K562 (cell line): ENCODE data around the gene CCDC175. TPM values are rescaled to one million over a fixed set of nuclear protein-coding genes. Genes with fewer than 3 reads are reported as not detected.

ENCODE experiments used
- ATAC-seq: fragments of 200-7000 bp; cut with Tn5 transposase; 3 replicates; pipeline ENCODE4 v1.9.1; 2020; ENCODE audit warnings: moderate library complexity
- BruUV-seq: library from RNA; stranded (reverse); fragments of 400-500 nt; replicated peaks from 2 replicates; lab custom pipeline; 2021; lab: Mats Ljungman, UMichigan
- CTCF ChIA-PET: fragments of 300-600 bp; formaldehyde crosslinking; extraction: SDS; loops from one replicate; lab custom pipeline; 2021; ENCODE audit warnings: low intra/inter-chr PET ratio; lab: Yijun Ruan, JAX
- POLR2A ChIA-PET: fragments of 300-600, 350-650 bp; sonication (Branson Sonifier 250); formaldehyde crosslinking; extraction: SDS; loops from one replicate; lab custom pipeline; 2021; ENCODE audit warnings: antibody characterized with exemption, inconsistent platforms; lab: Yijun Ruan, JAX
- DNase-seq, 4 experiments: peaks; one replicate each; pipeline versions ENCODE4 v3.0.0 to v3.0.0-alpha.2; 2011 to 2018; ENCODE audit warnings: low spot score in 3 of 4, mixed read lengths in 3 of 4; ENCODE audit errors: extremely low read depth in 1 of 4
- FAIRE-seq: peaks from 2 replicates; lab custom pipeline; 2011; peaks lifted over from hg19 to GRCh38; lab: Jason Lieb, UNC
- H2AFZ ChIP-seq: 2 replicates; pipeline ENCODE4 v1.6.0; 2011; ENCODE audit warnings: low read depth, low read length, control low read depth, inconsistent platforms
- H3K27ac ChIP-seq: fragments of 200-600 bp; 3 replicates; pipeline ENCODE4 v1.8.0; 2011; ENCODE audit warnings: low read depth, mild to moderate bottlenecking, control low read depth, inconsistent platforms, low read length, moderate library complexity, mixed read lengths; ENCODE audit errors: extremely low read depth
- H3K27me3 ChIP-seq, 2 experiments: fragments of 300-600 bp in 1 of 2; 2 replicates in 1 of 2; 3 replicates in 1 of 2; pipeline versions ENCODE4 v1.6.0 to v1.8.0; 2011; ENCODE audit warnings: inconsistent platforms in 2 of 2, low read length in 2 of 2, mild to moderate bottlenecking in 1 of 2, mixed read lengths in 1 of 2, moderate library complexity in 1 of 2; ENCODE audit not compliant: control insufficient read depth in 2 of 2, insufficient read depth in 2 of 2
- H3K36me3 ChIP-seq: fragments of 300-600 bp; 3 replicates; pipeline ENCODE4 v1.8.0; 2011; ENCODE audit warnings: mild to moderate bottlenecking, low read length, inconsistent platforms; ENCODE audit not compliant: control insufficient read depth, insufficient read depth
- H3K4me1 ChIP-seq, 2 experiments: fragments of 200-600 bp in 1 of 2; replicated peaks in 1 of 2; 2 replicates in 1 of 2; 3 replicates in 1 of 2; pipeline versions ENCODE4 v1.5.1 to v1.8.0; 2011; ENCODE audit warnings: inconsistent platforms in 2 of 2, low read length in 2 of 2, mild to moderate bottlenecking in 1 of 2, mixed read lengths in 1 of 2, moderate library complexity in 1 of 2; ENCODE audit not compliant: control insufficient read depth in 2 of 2, insufficient read depth in 2 of 2
- H3K4me2 ChIP-seq: 2 replicates; pipeline ENCODE4 v1.6.1; 2011; ENCODE audit warnings: low read length, control low read depth, inconsistent platforms, mixed read lengths; ENCODE audit not compliant: insufficient read depth
- H3K4me3 ChIP-seq: fragments of 200-600 bp; sonication (generic), shearing (Covaris generic); 2 replicates; pipeline ENCODE4 v1.5.1; 2016; ENCODE audit warnings: control low read depth, inconsistent platforms
- H3K79me2 ChIP-seq: fragments of 200-600 bp; 3 replicates; pipeline ENCODE4 v1.8.0; 2011; ENCODE audit warnings: low read length, inconsistent platforms; ENCODE audit not compliant: control insufficient read depth, insufficient read depth
- H3K9ac ChIP-seq, 2 experiments: 2 replicates each; pipeline versions ENCODE4 v1.6.0 to v1.6.1; 2011; ENCODE audit warnings: low read depth in 2 of 2, low read length in 2 of 2, control low read depth in 1 of 2, inconsistent platforms in 1 of 2, mild to moderate bottlenecking in 1 of 2, mixed read lengths in 1 of 2; ENCODE audit not compliant: insufficient read depth in 1 of 2
- H3K9me1 ChIP-seq: one replicate; pipeline ENCODE4 v1.6.0; 2011; ENCODE audit warnings: inconsistent platforms, mild to moderate bottlenecking, low read length, moderate library complexity; ENCODE audit not compliant: control insufficient read depth, insufficient read depth
- H3K9me3 ChIP-seq: replicated peaks from 2 replicates; pipeline ENCODE4 v1.5.1; 2011; ENCODE audit warnings: low read depth, low read length, inconsistent platforms; ENCODE audit not compliant: control insufficient read depth, insufficient read depth
- H4K20me1 ChIP-seq: replicated peaks from 2 replicates; pipeline ENCODE4 v1.6.1; 2011; ENCODE audit warnings: low read length, inconsistent platforms, mixed read lengths; ENCODE audit not compliant: control insufficient read depth, insufficient read depth
- DMBX1 ChIP-seq: fragments of 250-450 bp; sonication (Bioruptor Pico); IDR thresholded peaks from 2 replicates; pipeline ENCODE4 v1.8.0; 2022; ENCODE audit warnings: inconsistent platforms, mild to moderate bottlenecking, moderate library complexity, borderline replicate concordance
- FOXO4 ChIP-seq: fragments of 450-650 bp; formaldehyde crosslinking; IDR thresholded peaks from 2 replicates; pipeline ENCODE4 v1.4.0; 2020; ENCODE audit warnings: mild to moderate bottlenecking, moderate library complexity
- KLF10 ChIP-seq: fragments of 250-450 bp; sonication (Bioruptor Pico); IDR thresholded peaks from 2 replicates; pipeline ENCODE4 v1.6.1; 2021; ENCODE audit warnings: matching md5 sums
- PURB ChIP-seq: sonication (generic); formaldehyde crosslinking; IDR thresholded peaks from 2 replicates; pipeline ENCODE4 v1.9.0; 2021; ENCODE audit warnings: low read depth, mild to moderate bottlenecking, missing genetic modification reagents
- RBM15 ChIP-seq: fragments of 200-400 bp; formaldehyde crosslinking; IDR thresholded peaks from 2 replicates; pipeline ENCODE4 v1.6.1; 2018; ENCODE audit warnings: mild to moderate bottlenecking, low read length, moderate library complexity; ENCODE audit not compliant: insufficient read depth
- ZNF347 ChIP-seq: fragments of 450-650 bp; formaldehyde crosslinking; IDR thresholded peaks from 2 replicates; pipeline ENCODE4 v1.4.0; 2020; ENCODE audit warnings: low read depth, mild to moderate bottlenecking, moderate library complexity
- ZNF551 ChIP-seq: fragments of 250-450 bp; sonication (Bioruptor Pico); IDR thresholded peaks from 2 replicates; pipeline ENCODE4 v1.5.0; 2021; ENCODE audit warnings: mild to moderate bottlenecking, moderate library complexity
- WGBS: fragments of 100-300 bp; shearing (Covaris generic); methylation state at CpG from one replicate; pipeline ENCODE4 v1.1.6; 2016; ENCODE audit warnings: low coverage, mixed read lengths; ENCODE audit not compliant: insufficient coverage; ENCODE audit errors: missing lambda C conversion rate; 5-methylcytosine and 5-hydroxymethylcytosine counted together
- in situ Hi-C: fragments of 300-500 bp; cut with MboI; formaldehyde crosslinking; loops from 4 replicates; pipeline ENCODE4 v1.15.0; 2018; ENCODE audit warnings: inconsistent platforms, mixed read lengths
- intact Hi-C: fragments of 100-400 bp; cut with micrococcal nuclease; formaldehyde crosslinking; loops from 2 replicates; pipeline ENCODE4 v1.14.2; 2022
- polyA plus RNA-seq, 8 experiments: library from polyadenylated mRNA; depleted of rRNA in 4 of 8; stranded (reverse) in 5 of 8; unstranded in 3 of 8; fragments of >200 nt; fragmentation: Nextera tagmentation in 2 of 8; fragmentation: Illumina TruSeq in 1 of 8; extraction: Ambion mirVana in 2 of 8; extraction: Trizol in 1 of 8; gene quantifications; 2 replicates each; pipeline versions ENCODE4 v1.2.1 to v1.2.3, GENCODE V29; 2011 to 2014; ENCODE audit warnings: inconsistent platforms in 1 of 8, missing spikeins in 1 of 8
- total RNA-seq, 7 experiments: library from RNA; depleted of rRNA in 6 of 7; stranded (reverse); fragments of >200 nt in 6 of 7; fragmentation: Illumina TruSeq in 2 of 7; extraction: Trizol in 2 of 7; gene quantifications; 2 replicates each; pipeline versions ENCODE4 v1.2.1 to v1.2.3, GENCODE V29; 2011 to 2021; ENCODE audit warnings: low replicate concordance in 1 of 7
- TF ChIP-seq, protein P1 (sequence below), 3 experiments: fragments of 200-800 bp in 1 of 3; fragments of 250-450 bp in 1 of 3; fragments of 450-650 bp in 1 of 3; sonication (Bioruptor Pico) in 1 of 3; sonication (Bioruptor generic) in 1 of 3; formaldehyde crosslinking in 1 of 3; IDR thresholded peaks; 2 replicates each; pipeline versions ENCODE4 v1.6.1 to v1.8.0; 2016 to 2022; ENCODE audit warnings: mild to moderate bottlenecking in 2 of 3, missing genetic modification characterization in 2 of 3, missing compliant biosample characterization in 1 of 3, moderate library complexity in 1 of 3
- TF ChIP-seq, protein P2 (sequence below), 3 experiments: IDR thresholded peaks in 2 of 3; conservative IDR thresholded peaks in 1 of 3; 2 replicates each; pipeline ENCODE4 v1.5.1; 2011 to 2012; ENCODE audit warnings: low read length in 3 of 3, mild to moderate bottlenecking in 3 of 3, control low read depth in 2 of 3, improper control_type of control experiment in 1 of 3, inconsistent platforms in 1 of 3, low read depth in 1 of 3, mixed read lengths in 1 of 3, moderate library complexity in 1 of 3; ENCODE audit not compliant: insufficient read depth in 2 of 3
- TF ChIP-seq, protein P3 (sequence below): sonication (generic); formaldehyde crosslinking; IDR thresholded peaks from 2 replicates; pipeline ENCODE4 v1.4.0; 2020; ENCODE audit warnings: mild to moderate bottlenecking, missing genetic modification reagents

The CCDC175 gene
- total and polyA plus RNA-seq, 9 of the 15 experiments (the other 6 are each of a cell fraction or from before 2014, with no cell fraction given) = not detected

DNA sequence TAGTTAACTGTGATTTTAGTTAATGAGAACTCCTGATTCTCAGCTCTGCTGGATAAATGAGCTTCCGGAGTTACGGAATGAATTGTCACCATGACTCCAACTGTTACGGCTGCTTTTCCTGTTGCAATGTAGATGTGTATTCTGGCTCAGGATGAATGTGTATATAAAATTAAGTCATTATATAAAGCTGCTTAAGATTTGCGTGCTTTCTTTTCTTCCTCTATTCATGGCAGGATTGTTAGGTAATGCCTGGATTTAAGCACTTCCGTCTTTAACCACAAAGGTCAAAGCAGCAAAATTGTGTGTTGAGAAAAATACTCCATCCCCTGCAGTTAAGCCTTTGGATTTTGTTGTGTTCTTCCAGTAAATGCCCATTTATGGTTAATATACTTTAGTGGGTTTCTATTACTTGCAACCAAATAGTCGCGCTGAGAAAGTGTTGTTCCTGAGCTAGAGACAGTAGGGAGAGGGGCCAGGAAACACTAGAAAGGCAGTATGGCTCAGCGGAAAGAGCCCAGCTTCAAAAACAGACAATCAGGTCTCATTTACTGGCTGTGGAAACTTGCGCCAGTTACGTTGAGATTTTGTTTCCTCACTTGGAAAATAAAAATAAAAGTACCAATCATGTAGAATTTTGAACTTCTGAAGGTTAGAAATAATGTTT lies 9.4 kb upstream of the CCDC175 start (continued):
- TF ChIP-seq, protein P1, sequence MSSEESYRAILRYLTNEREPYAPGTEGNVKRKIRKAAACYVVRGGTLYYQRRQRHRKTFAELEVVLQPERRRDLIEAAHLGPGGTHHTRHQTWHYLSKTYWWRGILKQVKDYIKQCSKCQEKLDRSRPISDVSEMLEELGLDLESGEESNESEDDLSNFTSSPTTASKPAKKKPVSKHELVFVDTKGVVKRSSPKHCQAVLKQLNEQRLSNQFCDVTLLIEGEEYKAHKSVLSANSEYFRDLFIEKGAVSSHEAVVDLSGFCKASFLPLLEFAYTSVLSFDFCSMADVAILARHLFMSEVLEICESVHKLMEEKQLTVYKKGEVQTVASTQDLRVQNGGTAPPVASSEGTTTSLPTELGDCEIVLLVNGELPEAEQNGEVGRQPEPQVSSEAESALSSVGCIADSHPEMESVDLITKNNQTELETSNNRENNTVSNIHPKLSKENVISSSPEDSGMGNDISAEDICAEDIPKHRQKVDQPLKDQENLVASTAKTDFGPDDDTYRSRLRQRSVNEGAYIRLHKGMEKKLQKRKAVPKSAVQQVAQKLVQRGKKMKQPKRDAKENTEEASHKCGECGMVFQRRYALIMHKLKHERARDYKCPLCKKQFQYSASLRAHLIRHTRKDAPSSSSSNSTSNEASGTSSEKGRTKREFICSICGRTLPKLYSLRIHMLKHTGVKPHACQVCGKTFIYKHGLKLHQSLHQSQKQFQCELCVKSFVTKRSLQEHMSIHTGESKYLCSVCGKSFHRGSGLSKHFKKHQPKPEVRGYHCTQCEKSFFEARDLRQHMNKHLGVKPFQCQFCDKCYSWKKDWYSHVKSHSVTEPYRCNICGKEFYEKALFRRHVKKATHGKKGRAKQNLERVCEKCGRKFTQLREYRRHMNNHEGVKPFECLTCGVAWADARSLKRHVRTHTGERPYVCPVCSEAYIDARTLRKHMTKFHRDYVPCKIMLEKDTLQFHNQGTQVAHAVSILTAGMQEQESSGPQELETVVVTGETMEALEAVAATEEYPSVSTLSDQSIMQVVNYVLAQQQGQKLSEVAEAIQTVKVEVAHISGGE (CRISPR knock-in tag; IDR thresholded peaks at IDR 0.05) = no peak
- TF ChIP-seq RBM15 (no peak), PURB (CRISPR knock-in tag) (no peak)

DNA sequence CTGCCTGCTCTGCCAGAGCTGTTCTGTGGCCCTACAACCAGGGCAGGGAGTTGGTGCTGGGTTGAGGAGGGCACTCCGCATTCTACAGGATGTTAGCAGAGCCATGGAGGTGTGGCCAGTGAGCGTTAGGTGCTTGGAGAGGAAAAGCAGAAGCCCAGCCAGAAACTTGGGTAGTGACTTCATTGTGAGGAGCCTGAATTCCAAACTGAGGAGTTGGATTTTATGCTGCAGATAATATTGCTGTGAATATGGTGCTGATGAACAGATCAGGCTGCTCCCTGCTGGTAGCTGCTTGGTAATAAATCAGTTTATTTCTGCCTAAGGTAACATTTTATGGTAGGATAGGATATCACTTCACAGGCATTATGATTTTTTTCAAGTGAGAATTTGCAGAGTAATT lies 7.1 kb upstream of the CCDC175 start:
- no peak overlapping the region for H3K9ac ChIP-seq
- intact Hi-C loops (no loop called here), in situ Hi-C loops (no loop called here)
- H3K4me3 ChIP-seq = no peak overlapping the region
- no peak for DNase-seq
- no peaks in the 10 kb centered on the region for H4K20me1 ChIP-seq
- no peak for ATAC-seq
- 6% methylated on average over 2 of the region's 2 CpGs for WGBS
- CTCF ChIA-PET = interaction anchor here (1.5 kb wide), 1 partner anchor 76 kb away, joined by 3 read pairs; no protein-coding TSS in a partner anchor
- no TSS peak for BruUV-seq
- no peaks in the 10 kb centered on the region for H3K79me2 ChIP-seq
- POLR2A ChIA-PET = interaction anchor here (0.5 to 0.6 kb wide), 2 partner anchors 260 to 1349 kb away, joined by 3 read pairs; no protein-coding TSS in a partner anchor
- no peaks in the 10 kb centered on the region for H3K36me3 ChIP-seq
- no peak overlapping the region for H3K27ac ChIP-seq
- H3K4me1 ChIP-seq = no peaks in the 10 kb centered on the region
- no peak overlapping the region for H3K4me2 ChIP-seq
- FAIRE-seq = no peak
- no peaks in the 10 kb centered on the region for H3K9me1 ChIP-seq
- H2AFZ ChIP-seq = no peak overlapping the region
- H3K9me3 ChIP-seq = no peaks in the 10 kb centered on the region
- H3K27me3 ChIP-seq = no peaks in the 10 kb centered on the region
- TF ChIP-seq ZNF551 (CRISPR knock-in tag) (no peak), ZNF347 (CRISPR knock-in tag) (no peak), FOXO4 (no peak), DMBX1 (CRISPR knock-in tag) (no peak), KLF10 (CRISPR knock-in tag) (no peak)
- TF ChIP-seq, protein P2, sequence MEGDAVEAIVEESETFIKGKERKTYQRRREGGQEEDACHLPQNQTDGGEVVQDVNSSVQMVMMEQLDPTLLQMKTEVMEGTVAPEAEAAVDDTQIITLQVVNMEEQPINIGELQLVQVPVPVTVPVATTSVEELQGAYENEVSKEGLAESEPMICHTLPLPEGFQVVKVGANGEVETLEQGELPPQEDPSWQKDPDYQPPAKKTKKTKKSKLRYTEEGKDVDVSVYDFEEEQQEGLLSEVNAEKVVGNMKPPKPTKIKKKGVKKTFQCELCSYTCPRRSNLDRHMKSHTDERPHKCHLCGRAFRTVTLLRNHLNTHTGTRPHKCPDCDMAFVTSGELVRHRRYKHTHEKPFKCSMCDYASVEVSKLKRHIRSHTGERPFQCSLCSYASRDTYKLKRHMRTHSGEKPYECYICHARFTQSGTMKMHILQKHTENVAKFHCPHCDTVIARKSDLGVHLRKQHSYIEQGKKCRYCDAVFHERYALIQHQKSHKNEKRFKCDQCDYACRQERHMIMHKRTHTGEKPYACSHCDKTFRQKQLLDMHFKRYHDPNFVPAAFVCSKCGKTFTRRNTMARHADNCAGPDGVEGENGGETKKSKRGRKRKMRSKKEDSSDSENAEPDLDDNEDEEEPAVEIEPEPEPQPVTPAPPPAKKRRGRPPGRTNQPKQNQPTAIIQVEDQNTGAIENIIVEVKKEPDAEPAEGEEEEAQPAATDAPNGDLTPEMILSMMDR (IDR thresholded peaks at IDR 0.05 in 2 of 3, conservative IDR thresholded peaks at IDR 0.05 in 1 of 3; ENCODE audit: insufficient read depth in 2 of 3, low read depth in 1 of 3, low read length in 3 of 3) = no peak
- TF ChIP-seq, protein P3, sequence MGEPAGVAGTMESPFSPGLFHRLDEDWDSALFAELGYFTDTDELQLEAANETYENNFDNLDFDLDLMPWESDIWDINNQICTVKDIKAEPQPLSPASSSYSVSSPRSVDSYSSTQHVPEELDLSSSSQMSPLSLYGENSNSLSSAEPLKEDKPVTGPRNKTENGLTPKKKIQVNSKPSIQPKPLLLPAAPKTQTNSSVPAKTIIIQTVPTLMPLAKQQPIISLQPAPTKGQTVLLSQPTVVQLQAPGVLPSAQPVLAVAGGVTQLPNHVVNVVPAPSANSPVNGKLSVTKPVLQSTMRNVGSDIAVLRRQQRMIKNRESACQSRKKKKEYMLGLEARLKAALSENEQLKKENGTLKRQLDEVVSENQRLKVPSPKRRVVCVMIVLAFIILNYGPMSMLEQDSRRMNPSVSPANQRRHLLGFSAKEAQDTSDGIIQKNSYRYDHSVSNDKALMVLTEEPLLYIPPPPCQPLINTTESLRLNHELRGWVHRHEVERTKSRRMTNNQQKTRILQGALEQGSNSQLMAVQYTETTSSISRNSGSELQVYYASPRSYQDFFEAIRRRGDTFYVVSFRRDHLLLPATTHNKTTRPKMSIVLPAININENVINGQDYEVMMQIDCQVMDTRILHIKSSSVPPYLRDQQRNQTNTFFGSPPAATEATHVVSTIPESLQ (CRISPR knock-in tag) = no peak
